Cardiac muscle cell (in vitro differentiated cells and primary cell): ENCODE results near the gene ACADSB. TPM values are rescaled to one million over a fixed set of nuclear protein-coding genes. Genes with fewer than 3 reads are reported as not detected.

Experiments
- DNase-seq, 2 donors: peaks; one replicate each; pipeline versions ENCODE4 v3.0.0 to v3.0.0-alpha.2; 2010 to 2017; ENCODE audit warnings: low read depth in 1 of 2, low spot score in 1 of 2
- H3K27ac ChIP-seq: fragments of 200-600 bp; sonication (generic); 2 replicates; pipeline ENCODE4 v1.5.1; 2016
- H3K27me3 ChIP-seq: fragments of 200-600 bp; sonication (generic); 2 replicates; pipeline ENCODE4 v1.6.0; 2016; ENCODE audit warnings: control low read depth
- H3K36me3 ChIP-seq: fragments of 200-600 bp; sonication (generic); 2 replicates; pipeline ENCODE4 v1.5.1; 2016; ENCODE audit warnings: control low read depth
- H3K4me1 ChIP-seq: fragments of 200-600 bp; sonication (generic); 2 replicates; pipeline ENCODE4 v1.8.1; 2017; ENCODE audit warnings: low read depth, mild to moderate bottlenecking, mixed run types
- H3K4me3 ChIP-seq: fragments of 200-600 bp; sonication (generic); 2 replicates; pipeline ENCODE4 v1.5.1; 2016; ENCODE audit warnings: mild to moderate bottlenecking
- H3K9me3 ChIP-seq: fragments of 200-600 bp; sonication (generic); 2 replicates; pipeline ENCODE4 v1.5.1; 2017; ENCODE audit warnings: low read depth, mild to moderate bottlenecking, control low read depth
- polyA plus RNA-seq: library from polyadenylated mRNA; unstranded; fragments of >200 nt; fragmentation: Nextera tagmentation; extraction: Ambion mirVana; gene quantifications from 2 replicates; pipeline ENCODE4 v1.2.1, GENCODE V29; 2016
- total RNA-seq: library from RNA; depleted of rRNA; stranded (reverse); fragments of >200 nt; gene quantifications from 2 replicates; pipeline ENCODE4 v1.2.3, GENCODE V29; 2016
- TF ChIP-seq, protein P1 (sequence below): IDR thresholded peaks from 2 replicates; pipeline ENCODE4 v1.5.1; 2012; ENCODE audit warnings: low read depth, mild to moderate bottlenecking, low read length

The ACADSB gene
- total and polyA plus RNA-seq, 2 experiments from 2014 or later, result 14.3 to 16.0 TPM

DNA sequence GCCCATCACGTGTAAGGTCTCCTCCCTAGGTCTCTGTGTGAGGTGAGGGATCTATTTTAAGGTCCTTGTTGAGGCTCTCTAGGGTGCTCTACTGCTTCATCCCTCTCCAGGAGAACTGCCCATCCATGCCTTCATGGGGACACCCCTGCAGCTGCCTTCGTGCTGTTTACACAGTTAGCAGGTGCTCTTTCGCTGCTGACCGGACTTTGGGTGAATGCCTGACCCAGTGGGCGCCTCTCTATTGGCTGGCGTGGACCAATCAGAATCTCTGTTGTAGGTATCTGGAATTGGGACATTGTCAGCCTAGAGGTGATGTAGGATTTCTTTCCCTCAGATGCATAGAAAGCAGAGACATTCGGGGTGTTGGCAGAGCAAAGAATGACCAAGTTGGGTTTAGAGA lies 88.2 kb downstream of the ACADSB start:
- no peak for DNase-seq

DNA sequence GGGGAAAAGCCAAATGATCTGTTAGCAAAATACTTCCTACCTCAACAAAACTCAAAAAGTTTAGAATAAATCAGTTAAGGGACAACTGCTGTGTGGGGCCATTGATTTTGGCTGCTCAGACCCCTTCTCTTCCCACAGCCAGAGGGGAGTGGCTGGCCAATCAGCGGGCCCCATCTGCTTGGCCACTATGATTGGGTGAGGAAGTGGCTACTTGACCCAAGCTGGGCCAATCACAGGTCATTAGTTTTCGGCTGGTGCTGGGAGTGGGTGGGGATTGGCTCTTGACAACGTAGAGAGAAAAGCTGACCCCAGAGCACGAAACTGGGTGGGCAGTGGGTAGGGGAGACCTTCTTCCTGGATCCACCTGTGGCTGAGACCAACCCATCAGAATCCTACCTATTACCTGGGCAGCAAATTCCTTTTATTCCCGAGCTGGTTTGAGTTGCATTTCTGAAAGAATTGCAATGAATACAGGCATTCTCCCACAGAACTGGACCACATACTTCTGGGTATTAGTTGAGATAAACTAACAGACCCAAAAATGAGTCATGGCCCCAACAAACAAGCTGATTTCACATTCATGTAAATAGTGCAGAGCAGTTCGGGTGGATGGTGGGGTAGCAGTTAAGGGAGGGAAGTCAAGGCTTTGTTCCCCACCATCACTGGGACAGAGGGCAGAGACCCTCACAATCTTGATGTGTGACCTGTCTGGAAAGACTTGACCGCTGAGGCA lies 91.4 kb downstream of the ACADSB start:
- Histone ChIP-seq H3K36me3 (no peaks in the 10 kb centered on the region), H3K4me1 (no peaks in the 10 kb centered on the region), H3K27ac (no peak overlapping the region), H3K27me3 (peaks cover 5% of the 10 kb centered on the region), H3K4me3 (no peak overlapping the region), H3K9me3 (no peaks in the 10 kb centered on the region)
- TF ChIP-seq, protein P1, sequence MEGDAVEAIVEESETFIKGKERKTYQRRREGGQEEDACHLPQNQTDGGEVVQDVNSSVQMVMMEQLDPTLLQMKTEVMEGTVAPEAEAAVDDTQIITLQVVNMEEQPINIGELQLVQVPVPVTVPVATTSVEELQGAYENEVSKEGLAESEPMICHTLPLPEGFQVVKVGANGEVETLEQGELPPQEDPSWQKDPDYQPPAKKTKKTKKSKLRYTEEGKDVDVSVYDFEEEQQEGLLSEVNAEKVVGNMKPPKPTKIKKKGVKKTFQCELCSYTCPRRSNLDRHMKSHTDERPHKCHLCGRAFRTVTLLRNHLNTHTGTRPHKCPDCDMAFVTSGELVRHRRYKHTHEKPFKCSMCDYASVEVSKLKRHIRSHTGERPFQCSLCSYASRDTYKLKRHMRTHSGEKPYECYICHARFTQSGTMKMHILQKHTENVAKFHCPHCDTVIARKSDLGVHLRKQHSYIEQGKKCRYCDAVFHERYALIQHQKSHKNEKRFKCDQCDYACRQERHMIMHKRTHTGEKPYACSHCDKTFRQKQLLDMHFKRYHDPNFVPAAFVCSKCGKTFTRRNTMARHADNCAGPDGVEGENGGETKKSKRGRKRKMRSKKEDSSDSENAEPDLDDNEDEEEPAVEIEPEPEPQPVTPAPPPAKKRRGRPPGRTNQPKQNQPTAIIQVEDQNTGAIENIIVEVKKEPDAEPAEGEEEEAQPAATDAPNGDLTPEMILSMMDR, result no peak
- no peak for DNase-seq

More for the DNA sequence above, 88.2 kb downstream of the ACADSB start:
- Histone ChIP-seq H3K9me3 (no peaks in the 10 kb centered on the region), H3K36me3 (no peaks in the 10 kb centered on the region), H3K4me1 (no peaks in the 10 kb centered on the region), H3K27me3 (peaks cover 5% of the 10 kb centered on the region), H3K4me3 (no peak overlapping the region), H3K27ac (no peak overlapping the region)
- TF ChIP-seq, protein P1, result no peak

DNA sequence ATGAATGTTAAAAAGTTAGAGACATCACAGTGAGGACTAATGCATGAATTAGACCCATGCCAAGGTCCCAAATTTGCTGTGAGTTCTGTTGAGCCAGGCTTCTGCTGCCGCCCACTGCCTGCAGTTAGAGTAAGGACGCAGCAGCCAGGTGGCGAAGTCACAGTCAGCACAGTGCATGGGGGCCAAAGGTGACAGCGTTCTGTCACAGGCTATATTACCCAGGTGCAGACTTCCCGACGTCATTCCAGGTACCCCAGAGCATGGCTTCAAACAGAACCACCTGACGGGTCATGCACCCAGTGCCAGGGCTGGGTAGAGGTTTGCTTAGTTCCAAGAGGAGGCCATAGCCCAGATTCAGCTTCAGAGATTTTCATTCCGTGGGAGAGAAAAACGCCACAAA lies 93.1 kb downstream of the ACADSB start:
- no peaks in the 10 kb centered on the region for H3K36me3 ChIP-seq
- H3K4me3 ChIP-seq, result no peak overlapping the region
- no peaks in the 10 kb centered on the region for H3K4me1 ChIP-seq
- H3K9me3 ChIP-seq, result no peaks in the 10 kb centered on the region
- no peak for DNase-seq
- peaks cover 5% of the 10 kb centered on the region for H3K27me3 ChIP-seq
- H3K27ac ChIP-seq, result no peak overlapping the region
- TF ChIP-seq, protein P1, result no peak

DNA sequence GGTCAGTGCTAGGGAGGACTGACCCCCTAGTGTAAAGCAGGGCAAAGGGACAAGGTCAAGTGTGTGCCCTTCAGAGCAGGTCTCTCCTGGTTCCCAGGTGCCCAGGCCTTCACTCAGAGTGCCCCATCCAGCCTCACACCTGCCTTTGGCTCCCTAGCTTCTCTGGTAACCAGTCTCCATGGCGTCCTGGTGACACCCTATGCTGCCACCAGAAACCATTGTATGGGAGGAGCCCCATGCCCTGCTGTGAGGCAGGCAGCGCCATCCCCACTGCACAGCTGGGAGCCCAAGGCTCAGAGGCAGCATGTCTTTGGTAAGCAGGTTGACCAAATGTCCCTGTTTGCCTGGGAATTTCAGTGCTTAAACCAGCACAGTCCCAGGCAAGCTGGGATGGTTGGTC lies 93.9 kb downstream of the ACADSB start:
- TF ChIP-seq, protein P1, result no peak
- no peak overlapping the region for H3K27ac ChIP-seq
- no peak for DNase-seq

GRCh38 chr10:123103944-123104343 lies 95.1 kb downstream of the ACADSB start:
- no peak overlapping the region for H3K4me3 ChIP-seq
- H3K27ac ChIP-seq, result no peak overlapping the region
- H3K36me3 ChIP-seq, result no peaks in the 10 kb centered on the region
- no peaks in the 10 kb centered on the region for H3K27me3 ChIP-seq
- no peak for DNase-seq
- H3K9me3 ChIP-seq, result no peaks in the 10 kb centered on the region
- TF ChIP-seq, protein P1, result no peak
- H3K4me1 ChIP-seq, result no peaks in the 10 kb centered on the region

More for the DNA sequence above, 93.9 kb downstream of the ACADSB start:
- no peaks in the 10 kb centered on the region for H3K36me3 ChIP-seq
- H3K27me3 ChIP-seq, result no peaks in the 10 kb centered on the region
- no peaks in the 10 kb centered on the region for H3K4me1 ChIP-seq
- H3K4me3 ChIP-seq, result no peak overlapping the region
- no peaks in the 10 kb centered on the region for H3K9me3 ChIP-seq

Other genes with a start within 250 kb of the ACADSB start
- 0.30 TPM in 1 of 2 replicates, not detected in the other for gene CUZD1, start 163.1 kb upstream of the ACADSB start, total RNA-seq
- gene CUZD1, start 163.1 kb upstream of the ACADSB start, polyA plus RNA-seq, result not detected in 2 replicates
- gene FAM24B, start 129.4 kb upstream of the ACADSB start, total RNA-seq, result 1.8 TPM in 1 of 2 replicates, not detected in the other
- 0.94 TPM in 1 of 2 replicates, not detected in the other for gene FAM24B, start 129.4 kb upstream of the ACADSB start, polyA plus RNA-seq
- not detected in 2 replicates for gene FAM24A, start 98.4 kb upstream of the ACADSB start, total RNA-seq
- gene FAM24A, start 98.4 kb upstream of the ACADSB start, polyA plus RNA-seq, result not detected in 2 replicates
- 5.8 and 7.6 TPM in 2 replicates for gene C10orf88, start 54.8 kb upstream of the ACADSB start, total RNA-seq
- gene C10orf88, start 54.8 kb upstream of the ACADSB start, polyA plus RNA-seq, result 11.4 and 17.4 TPM in 2 replicates
- gene PSTK, start 28.6 kb upstream of the ACADSB start, total RNA-seq, result 6.9 and 7.5 TPM in 2 replicates
- gene PSTK, start 28.6 kb upstream of the ACADSB start, polyA plus RNA-seq, result 12.9 and 13.5 TPM in 2 replicates
- gene IKZF5, start 211 bp upstream of the ACADSB start, total RNA-seq, result 2.9 and 6.0 TPM in 2 replicates
- gene IKZF5, start 211 bp upstream of the ACADSB start, polyA plus RNA-seq, result 7.9 and 10.1 TPM in 2 replicates
- not detected in 2 replicates for gene HMX3, start 127.0 kb downstream of the ACADSB start, total RNA-seq
- not detected in 2 replicates for gene HMX3, start 127.0 kb downstream of the ACADSB start, polyA plus RNA-seq
- gene HMX2, start 139.1 kb downstream of the ACADSB start, total RNA-seq, result not detected in 2 replicates
- not detected in 2 replicates for gene HMX2, start 139.1 kb downstream of the ACADSB start, polyA plus RNA-seq
- 81.5 and 147 TPM in 2 replicates for gene BUB3, start 145.4 kb downstream of the ACADSB start, total RNA-seq
- 88.8 and 144 TPM in 2 replicates for gene BUB3, start 145.4 kb downstream of the ACADSB start, polyA plus RNA-seq